ENCODE measurements around the gene TCEANC2. TPM values are rescaled to one million over a fixed set of nuclear protein-coding genes. Genes with fewer than 3 reads are reported as not detected.

Gene TCEANC2
- total RNA-seq, 1 experiment from 2014 or later, result 4.2 TPM

DNA sequence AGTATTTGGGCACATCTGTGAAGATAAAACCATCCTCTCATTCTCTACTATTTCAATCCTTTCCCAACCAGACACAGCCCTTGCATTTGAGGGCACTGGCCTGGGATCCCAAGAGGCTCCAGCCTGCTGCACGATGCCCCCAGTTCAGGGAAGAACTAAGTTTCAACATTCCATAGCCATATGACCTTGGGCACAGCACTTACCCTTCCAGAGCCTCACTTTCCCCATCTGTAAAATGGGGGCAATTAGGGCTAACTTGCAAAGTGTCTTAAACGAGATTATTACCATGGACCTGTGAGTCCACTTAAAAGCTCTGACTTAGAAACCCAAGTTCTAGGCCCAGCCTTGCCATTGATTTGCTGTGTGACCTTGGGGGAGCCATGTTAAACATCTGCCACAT is 76.5 kb downstream of the TCEANC2 start:
- POLR2A ChIA-PET (ENCODE audit: low non-redundant PET), result no interaction called here
- no peaks in the 10 kb centered on the region for H3K9me3 ChIP-seq (ENCODE audit: low read depth, low read length, poor library complexity, severe bottlenecking)

DNA sequence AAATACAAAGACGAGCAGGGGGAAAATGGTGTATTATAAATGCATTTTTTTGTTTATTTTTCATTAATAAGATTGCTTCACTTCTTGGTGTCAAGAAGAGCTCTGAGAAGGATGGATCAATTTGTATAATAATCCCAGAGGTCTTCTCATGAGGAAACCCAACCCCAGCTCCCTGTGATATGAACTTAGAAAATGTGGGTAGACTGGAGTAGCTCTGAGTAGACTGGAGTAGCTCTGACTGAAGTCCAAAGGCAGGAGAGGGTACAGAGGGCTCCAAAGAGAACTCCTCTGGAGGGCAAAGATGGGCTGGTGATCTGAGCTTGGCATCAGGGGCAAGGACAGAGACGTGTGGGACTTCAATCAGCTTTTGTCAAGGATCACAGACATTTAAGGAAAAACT is 78.0 kb downstream of the TCEANC2 start:
- H3K4me1 ChIP-seq (ENCODE audit: insufficient read depth, low read length, poor library complexity, severe bottlenecking), result no peaks in the 10 kb centered on the region
- ChIA-PET POLR2A (ENCODE audit: low non-redundant PET) (no interaction called here), CTCF (no interaction called here)
- H3K4me3 ChIP-seq (ENCODE audit: low read depth, low read length, poor library complexity, severe bottlenecking), result no peak overlapping the region
- no peaks in the 10 kb centered on the region for H3K9me3 ChIP-seq (ENCODE audit: low read depth, low read length, poor library complexity, severe bottlenecking)
- no peak overlapping the region for H3K27ac ChIP-seq (ENCODE audit: low read depth, low read length, poor library complexity, severe bottlenecking)
- no peak for TF ChIP-seq EZH2 (IDR thresholded peaks at IDR 0.05; ENCODE audit: borderline replicate concordance, low read depth, low read length, poor library complexity, severe bottlenecking)
- TF ChIP-seq, protein P1, sequence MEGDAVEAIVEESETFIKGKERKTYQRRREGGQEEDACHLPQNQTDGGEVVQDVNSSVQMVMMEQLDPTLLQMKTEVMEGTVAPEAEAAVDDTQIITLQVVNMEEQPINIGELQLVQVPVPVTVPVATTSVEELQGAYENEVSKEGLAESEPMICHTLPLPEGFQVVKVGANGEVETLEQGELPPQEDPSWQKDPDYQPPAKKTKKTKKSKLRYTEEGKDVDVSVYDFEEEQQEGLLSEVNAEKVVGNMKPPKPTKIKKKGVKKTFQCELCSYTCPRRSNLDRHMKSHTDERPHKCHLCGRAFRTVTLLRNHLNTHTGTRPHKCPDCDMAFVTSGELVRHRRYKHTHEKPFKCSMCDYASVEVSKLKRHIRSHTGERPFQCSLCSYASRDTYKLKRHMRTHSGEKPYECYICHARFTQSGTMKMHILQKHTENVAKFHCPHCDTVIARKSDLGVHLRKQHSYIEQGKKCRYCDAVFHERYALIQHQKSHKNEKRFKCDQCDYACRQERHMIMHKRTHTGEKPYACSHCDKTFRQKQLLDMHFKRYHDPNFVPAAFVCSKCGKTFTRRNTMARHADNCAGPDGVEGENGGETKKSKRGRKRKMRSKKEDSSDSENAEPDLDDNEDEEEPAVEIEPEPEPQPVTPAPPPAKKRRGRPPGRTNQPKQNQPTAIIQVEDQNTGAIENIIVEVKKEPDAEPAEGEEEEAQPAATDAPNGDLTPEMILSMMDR (conservative IDR thresholded peaks at IDR 0.05; ENCODE audit: low read depth, low read length), result no peak
- H3K27me3 ChIP-seq (replicated peaks; ENCODE audit: insufficient read depth, low read depth, low read length, poor library complexity), result no peaks in the 10 kb centered on the region
- intact Hi-C loops (cut with micrococcal nuclease; ENCODE audit: unreplicated experiment), result no loop called here
- no TSS peak for BruUV-seq (replicated peaks)
- H3K36me3 ChIP-seq (ENCODE audit: insufficient read depth, low read length, poor library complexity, severe bottlenecking), result no peaks in the 10 kb centered on the region
- no peak for DNase-seq (ENCODE audit: low spot score)

More for the DNA sequence above, 76.5 kb downstream of the TCEANC2 start:
- H3K27me3 ChIP-seq (replicated peaks; ENCODE audit: insufficient read depth, low read depth, low read length, poor library complexity), result no peaks in the 10 kb centered on the region
- CTCF ChIA-PET, result no interaction called here
- no peak for TF ChIP-seq EZH2 (IDR thresholded peaks at IDR 0.05; ENCODE audit: borderline replicate concordance, low read depth, low read length, poor library complexity, severe bottlenecking)
- intact Hi-C loops (cut with micrococcal nuclease; ENCODE audit: unreplicated experiment), result no loop called here
- DNase-seq (ENCODE audit: low spot score), result no peak
- no TSS peak for BruUV-seq (replicated peaks)
- H3K4me3 ChIP-seq (ENCODE audit: low read depth, low read length, poor library complexity, severe bottlenecking), result no peak overlapping the region
- H3K4me1 ChIP-seq (ENCODE audit: insufficient read depth, low read length, poor library complexity, severe bottlenecking), result no peaks in the 10 kb centered on the region
- no peak overlapping the region for H3K27ac ChIP-seq (ENCODE audit: low read depth, low read length, poor library complexity, severe bottlenecking)
- no peaks in the 10 kb centered on the region for H3K36me3 ChIP-seq (ENCODE audit: insufficient read depth, low read length, poor library complexity, severe bottlenecking)

DNA sequence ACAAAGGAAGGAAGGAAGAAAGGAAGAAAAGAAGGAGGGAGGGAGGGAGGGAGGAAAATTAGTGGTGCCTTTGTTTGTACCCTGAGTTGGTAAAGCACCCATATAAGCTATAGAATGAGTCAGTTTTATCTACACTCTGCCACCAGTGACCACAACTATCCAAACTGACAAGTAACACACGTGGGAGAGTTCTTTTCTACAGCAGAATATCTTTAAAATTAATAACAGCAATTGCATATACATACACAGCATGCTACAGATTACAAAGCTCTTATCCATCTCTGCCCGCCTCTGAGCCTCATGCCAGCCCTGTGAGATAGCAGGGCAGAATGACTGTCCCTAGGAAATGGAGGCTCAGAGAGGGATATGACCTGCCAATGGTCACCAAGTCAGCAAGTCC is 79.1 kb downstream of the TCEANC2 start:
- H3K9me3 ChIP-seq (ENCODE audit: low read depth, low read length, poor library complexity, severe bottlenecking), result no peaks in the 10 kb centered on the region
- H3K4me3 ChIP-seq (ENCODE audit: low read depth, low read length, poor library complexity, severe bottlenecking), result no peak overlapping the region
- no peaks in the 10 kb centered on the region for H3K27me3 ChIP-seq (replicated peaks; ENCODE audit: insufficient read depth, low read depth, low read length, poor library complexity)
- H3K4me1 ChIP-seq (ENCODE audit: insufficient read depth, low read length, poor library complexity, severe bottlenecking), result no peaks in the 10 kb centered on the region
- ChIA-PET CTCF (no interaction called here), POLR2A (ENCODE audit: low non-redundant PET) (no interaction called here)
- BruUV-seq (replicated peaks), result no TSS peak
- intact Hi-C loops (cut with micrococcal nuclease; ENCODE audit: unreplicated experiment), result no loop called here
- H3K27ac ChIP-seq (ENCODE audit: low read depth, low read length, poor library complexity, severe bottlenecking), result no peak overlapping the region
- no peak for DNase-seq (ENCODE audit: low spot score)
- TF ChIP-seq, protein P1 (conservative IDR thresholded peaks at IDR 0.05; ENCODE audit: low read depth, low read length), result no peak
- no peak for TF ChIP-seq EZH2 (IDR thresholded peaks at IDR 0.05; ENCODE audit: borderline replicate concordance, low read depth, low read length, poor library complexity, severe bottlenecking)
- no peaks in the 10 kb centered on the region for H3K36me3 ChIP-seq (ENCODE audit: insufficient read depth, low read length, poor library complexity, severe bottlenecking)

DNA sequence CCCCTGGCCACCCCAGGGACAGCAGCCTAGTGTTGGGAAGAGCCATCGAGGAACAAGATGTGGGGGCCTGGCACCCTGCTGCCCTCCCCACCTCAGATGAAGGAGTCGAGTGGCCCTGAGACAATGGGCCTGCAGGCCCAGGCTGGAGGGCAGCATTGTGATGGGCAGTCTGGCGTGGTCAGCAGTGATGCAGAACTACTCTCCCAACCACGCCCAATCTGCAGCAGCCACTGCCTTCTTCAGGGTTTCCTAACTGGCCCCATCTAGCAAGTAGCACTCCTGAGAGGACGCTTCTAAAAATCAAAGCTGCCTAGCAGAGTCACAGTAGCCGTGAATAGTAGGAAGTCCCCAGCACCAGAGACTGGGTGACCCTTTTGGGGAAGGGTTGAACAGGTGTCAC is 80.9 kb downstream of the TCEANC2 start:
- no peak for TF ChIP-seq EZH2 (IDR thresholded peaks at IDR 0.05; ENCODE audit: borderline replicate concordance, low read depth, low read length, poor library complexity, severe bottlenecking)
- TF ChIP-seq, protein P1 (conservative IDR thresholded peaks at IDR 0.05; ENCODE audit: low read depth, low read length), result no peak
- no peak overlapping the region for H3K27ac ChIP-seq (ENCODE audit: low read depth, low read length, poor library complexity, severe bottlenecking)
- no peaks in the 10 kb centered on the region for H3K36me3 ChIP-seq (ENCODE audit: insufficient read depth, low read length, poor library complexity, severe bottlenecking)
- ChIA-PET CTCF (no interaction called here), POLR2A (ENCODE audit: low non-redundant PET) (no interaction called here)
- no TSS peak for BruUV-seq (replicated peaks)
- no peak for DNase-seq (ENCODE audit: low spot score)
- no peaks in the 10 kb centered on the region for H3K4me1 ChIP-seq (ENCODE audit: insufficient read depth, low read length, poor library complexity, severe bottlenecking)
- no peak overlapping the region for H3K4me3 ChIP-seq (ENCODE audit: low read depth, low read length, poor library complexity, severe bottlenecking)
- intact Hi-C loops (cut with micrococcal nuclease; ENCODE audit: unreplicated experiment), result no loop called here
- H3K27me3 ChIP-seq (replicated peaks; ENCODE audit: insufficient read depth, low read depth, low read length, poor library complexity), result no peaks in the 10 kb centered on the region
- H3K9me3 ChIP-seq (ENCODE audit: low read depth, low read length, poor library complexity, severe bottlenecking), result no peaks in the 10 kb centered on the region

Data from A673 (cell line).